GM18951 (cell line): ENCODE results near the gene DPF3.

Experiments used
- POLR2A ChIP-seq: IDR thresholded peaks from 4 replicates; pipeline ENCODE4 v1.6.1; 2011; ENCODE audit warnings: mild to moderate bottlenecking; ENCODE audit not compliant: insufficient read length, insufficient read depth; ENCODE audit errors: extremely low read depth
- in situ Hi-C: fragments of 300-500 bp; cut with MboI; formaldehyde crosslinking; loops from one replicate; pipeline ENCODE4 v1.12.0; 2022; ENCODE audit warnings: low sequenced_read_pairs, mixed read lengths, inconsistent platforms; ENCODE audit not compliant: unreplicated experiment

Gene DPF3

DNA sequence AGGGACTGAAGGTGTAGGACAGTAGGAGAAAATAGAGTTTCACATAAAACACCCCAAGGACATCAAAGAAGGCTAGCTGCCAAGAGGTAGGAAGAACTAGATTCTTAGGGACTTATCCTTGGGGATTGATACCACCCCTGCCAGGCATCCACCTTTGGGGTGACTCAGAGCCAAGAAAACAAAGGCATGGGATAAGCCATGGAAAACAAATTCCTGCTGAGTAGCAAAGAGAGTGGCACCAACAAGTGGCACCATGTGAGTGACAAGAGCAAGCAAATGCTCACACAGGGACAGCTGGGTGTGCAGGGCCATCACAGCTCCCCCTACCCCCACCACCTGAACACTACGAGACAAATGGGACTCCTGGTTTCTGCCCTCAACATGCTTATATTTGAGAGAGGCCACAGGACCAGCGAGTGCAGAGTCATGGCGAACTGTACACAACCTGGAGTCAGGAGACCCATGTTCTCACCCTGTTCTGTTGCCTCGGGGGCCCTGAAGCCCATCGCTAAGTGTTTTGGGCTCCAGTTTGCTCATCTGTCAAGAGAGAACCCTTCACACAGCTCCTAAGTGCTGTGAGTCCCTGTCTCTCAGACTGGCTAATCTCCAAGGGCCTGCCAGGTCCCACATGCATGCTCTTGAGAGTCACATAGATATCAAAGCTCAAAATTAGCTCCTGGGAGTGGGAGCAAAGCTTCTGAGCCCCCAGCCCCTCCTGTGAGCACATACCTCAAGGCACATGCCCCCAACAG is 91.9 kb downstream of the DPF3 start:
- no peak for TF ChIP-seq POLR2A
- in situ Hi-C loops, result no loop called here

- in situ Hi-C loops, result no loop called here
- no peak for TF ChIP-seq POLR2A
Observed at GRCh38 chr14:72801381-72801812, 92.5 kb downstream of the DPF3 start.

- no peak for TF ChIP-seq POLR2A
- in situ Hi-C loops, result no loop called here
Observed at GRCh38 chr14:72800848-72801370, 93.0 kb downstream of the DPF3 start.

- in situ Hi-C loops, result no loop called here
- no peak for TF ChIP-seq POLR2A
Observed at GRCh38 chr14:72800296-72800695, 93.6 kb downstream of the DPF3 start.

- no peak for TF ChIP-seq POLR2A
- in situ Hi-C loops, result no loop called here
Observed at GRCh38 chr14:72796935-72797334, 97.0 kb downstream of the DPF3 start.

- in situ Hi-C loops, result no loop called here
Observed at GRCh38 chr14:72793156-72793939, 100.6 kb downstream of the DPF3 start.

GRCh38 chr14:72792051-72792788 is 101.7 kb downstream of the DPF3 start:
- in situ Hi-C loops, result no loop called here
- TF ChIP-seq POLR2A, result no peak

More at GRCh38 chr14:72793156-72793939, 100.6 kb downstream of the DPF3 start:
- TF ChIP-seq POLR2A, result no peak

GRCh38 chr14:72790887-72791566 is 102.9 kb downstream of the DPF3 start:
- in situ Hi-C loops, result no loop called here
- TF ChIP-seq POLR2A, result no peak

DNA sequence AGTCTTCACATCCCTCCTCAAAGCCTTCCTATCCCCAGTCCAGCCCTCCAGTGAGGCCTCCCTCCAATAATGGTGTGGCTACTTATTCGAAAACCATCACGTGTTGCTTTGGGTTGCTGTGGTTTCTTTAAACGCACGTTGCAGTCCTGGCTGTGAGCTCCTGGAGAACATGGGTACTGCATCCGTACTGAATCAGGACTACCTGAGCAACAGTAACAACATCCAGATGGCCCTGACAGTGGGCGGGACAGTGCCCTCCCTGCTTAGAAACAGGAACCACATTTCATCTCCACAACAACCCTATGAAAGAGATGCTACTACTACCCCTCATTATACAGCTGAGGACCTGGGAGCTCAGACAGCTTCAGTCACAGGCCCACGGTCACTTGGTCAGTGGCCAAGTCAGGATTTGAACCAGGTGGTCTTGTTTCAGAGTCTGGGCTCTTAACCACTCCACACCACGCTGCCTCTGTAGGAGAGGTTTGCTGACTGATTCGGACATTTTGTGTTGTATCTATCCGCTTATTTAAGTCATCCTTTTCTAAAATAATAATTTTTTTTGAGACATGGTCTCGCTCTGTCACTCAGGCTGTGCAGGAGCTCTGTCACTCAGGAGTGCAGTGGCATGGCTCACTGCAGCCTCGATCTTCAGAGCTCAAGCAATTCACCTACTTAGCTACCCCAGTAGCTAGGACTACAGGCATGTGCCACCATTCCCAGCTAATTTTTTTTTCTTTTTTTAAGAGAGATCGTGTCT is 104.8 kb downstream of the DPF3 start:
- TF ChIP-seq POLR2A, result no peak
- in situ Hi-C loops, result no loop called here

GRCh38 chr14:72788255-72788654 is 105.6 kb downstream of the DPF3 start:
- in situ Hi-C loops, result no loop called here
- TF ChIP-seq POLR2A, result no peak

DNA sequence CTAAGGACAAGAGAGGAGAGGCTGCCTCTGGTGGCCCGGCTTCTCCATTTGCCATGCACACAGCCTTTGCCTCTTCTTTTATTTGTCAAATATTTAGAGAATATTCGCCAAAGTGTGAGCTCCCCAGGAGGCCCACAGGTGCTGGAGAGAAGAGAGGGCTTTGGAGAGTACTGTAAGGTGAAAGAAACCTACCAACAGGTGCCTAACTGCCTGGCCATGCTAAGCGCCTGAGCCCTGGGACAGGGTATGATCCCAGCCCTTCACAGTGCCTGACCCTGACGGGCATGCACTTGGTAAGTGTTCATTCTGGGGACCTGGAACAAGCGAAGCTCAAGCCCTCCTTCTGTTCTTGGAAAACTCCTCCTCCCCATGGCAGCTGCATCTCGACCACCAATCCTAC is 106.1 kb downstream of the DPF3 start:
- TF ChIP-seq POLR2A, result no peak
- in situ Hi-C loops, result no loop called here

DNA sequence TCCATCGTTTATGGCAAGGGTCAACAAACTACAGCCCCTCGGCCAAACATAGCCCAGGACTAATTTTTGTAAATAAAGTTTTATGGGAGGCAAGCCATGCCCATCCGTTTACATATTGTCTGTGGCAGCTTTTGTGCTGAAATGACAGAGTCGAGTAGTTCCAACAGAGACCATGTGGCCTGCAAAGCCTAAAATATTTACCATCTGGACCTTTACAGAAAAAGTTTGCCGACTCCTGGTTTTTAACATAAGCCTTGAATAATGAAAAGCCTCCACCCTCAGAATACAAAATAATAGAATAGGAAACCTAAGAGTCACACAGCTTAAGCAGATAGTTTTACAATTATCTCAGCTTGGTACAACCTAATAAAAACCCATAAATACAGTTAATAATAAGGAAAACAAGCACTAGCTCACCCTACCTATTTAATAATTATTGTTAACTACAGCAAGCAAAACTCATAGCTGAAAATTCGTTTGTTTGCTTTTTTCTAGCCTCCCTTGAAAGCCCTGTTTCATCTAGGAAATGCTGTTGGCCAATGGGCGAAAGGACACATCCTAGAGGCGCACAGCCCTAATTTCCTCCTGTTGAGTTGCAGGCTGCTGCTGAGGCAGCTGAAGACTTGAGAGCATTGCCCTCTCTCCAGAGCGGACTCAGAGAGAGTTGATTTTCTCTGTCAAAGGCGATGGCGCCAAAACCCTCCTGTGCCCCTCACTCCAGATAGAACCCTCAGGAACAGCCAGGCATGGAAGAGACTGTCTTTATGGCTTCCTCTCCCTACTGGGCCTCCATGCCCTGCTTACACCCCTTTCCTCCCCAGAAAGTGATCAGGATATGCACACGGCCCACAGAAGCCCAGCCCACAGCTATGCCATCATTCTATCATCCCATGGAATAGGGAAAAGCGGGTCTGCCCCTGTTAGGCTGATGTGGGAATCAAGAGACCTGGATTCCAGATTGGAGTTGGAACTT is 107.2 kb downstream of the DPF3 start:
- TF ChIP-seq POLR2A, result no peak
- in situ Hi-C loops, result no loop called here
